A549 treated with Mapracorat at 1 μM for 4 hours (cell line): ENCODE measurements around the gene ACR. TPM values are rescaled to one million over a fixed set of nuclear protein-coding genes. Genes with fewer than 3 reads are reported as not detected.

ENCODE experiments used
- total RNA-seq: library from RNA; stranded (reverse); fragments of 200-300 nt; extraction: Qiagen RNA extraction; gene quantifications from 5 replicates; pipeline ENCODE4 v1.2.3, GENCODE V29; 2022

ACR gene
- not detected in 5 replicates for total RNA-seq

GRCh38 chr22:50737728-50738648, at the start of gene ACR:
Gene ACR (plus strand): TSS chr22:50738204. CDS start chr22:50738236, 32 bp downstream.

GRCh38 chr22:50783033-50783879, 45.3 kb downstream of the ACR start, which contains the start of gene RABL2B:
Gene RABL2B (minus strand): TSS chr22:50783636. CDS start chr22:50782294, 1,342 bp downstream.

Other genes starting within 250 kb of the ACR start
- gene LMF2, start 230.5 kb upstream of the ACR start, total RNA-seq = 33.1 to 55.0 TPM (median 49.4 TPM) in 5 replicates
- gene NCAPH2, start 230.0 kb upstream of the ACR start, total RNA-seq = 30.2 to 41.7 TPM (median 38.7 TPM) in 5 replicates
- gene SCO2, start 212.6 kb upstream of the ACR start, total RNA-seq = 3.8 to 10.3 TPM (median 5.2 TPM) in 5 replicates
- gene TYMP, start 208.2 kb upstream of the ACR start, total RNA-seq = 10.2 to 20.7 TPM (median 19.5 TPM) in 5 replicates
- gene KLHDC7B, start 192.3 kb upstream of the ACR start, total RNA-seq = 0.03 TPM in 2 of 5 replicates, not detected in the others
- 0.45 TPM in 1 of 5 replicates, not detected in the others for gene SYCE3, start 175.3 kb upstream of the ACR start, total RNA-seq
- 9.6 to 15.8 TPM (median 12.3 TPM) in 5 replicates for gene CPT1B, start 159.8 kb upstream of the ACR start, total RNA-seq
- gene CHKB, start 155.4 kb upstream of the ACR start, total RNA-seq = 15.1 to 24.1 TPM (median 18.2 TPM) in 5 replicates
- gene MAPK8IP2, start 137.4 kb upstream of the ACR start, total RNA-seq = 2.2 to 4.4 TPM (median 3.6 TPM) in 5 replicates
- 17.8 to 24.1 TPM (median 22.4 TPM) in 5 replicates for gene ARSA, start 110.1 kb upstream of the ACR start, total RNA-seq
- 2.7 to 5.5 TPM (median 4.5 TPM) in 5 replicates for gene SHANK3, start 65.4 kb upstream of the ACR start, total RNA-seq
- 16.1 to 23.5 TPM (median 19.2 TPM) in 5 replicates for gene RABL2B, start 45.4 kb downstream of the ACR start, total RNA-seq